Measurements from ENCODE around the gene DHRS13.
A peak's percentile ranks its signal among the peaks of the same experiment; 100 is the strongest.
"Not testable (repeated sequence)": the region's sequence is repeated elsewhere in the genome, so short reads cannot be mapped to it uniquely, and the experiment has no call there.

Gene DHRS13

GRCh38 chr17:28916302-28916934 is 13.5 kb upstream of the DHRS13 start:
- Mint-ChIP-seq H3K27ac (peak overlapping the region; percentile 35), H3K4me1 (peaks cover 10% of the 10 kb centered on the region), H3K4me3 (no peak overlapping the region), H3K9me3 (peaks cover 7% of the 10 kb centered on the region), H3K36me3 (peaks cover 100% of the 10 kb centered on the region)
- DNase-seq (ENCODE audit: low spot score in 2 of 2) (no peak), ATAC-seq (peak; percentile 66)

GRCh38 chr17:28912938-28913333 is 10.1 kb upstream of the DHRS13 start:
- H3K36me3 Mint-ChIP-seq, result peaks cover 100% of the 10 kb centered on the region
- no peak for DNase-seq (ENCODE audit: low spot score in 2 of 2)
- peaks cover 10% of the 10 kb centered on the region for H3K4me1 Mint-ChIP-seq
- H3K4me3 Mint-ChIP-seq, result no peak overlapping the region
- ATAC-seq, result no peak
- H3K9me3 Mint-ChIP-seq, result peaks cover 7% of the 10 kb centered on the region
- peak overlapping the region; percentile 50 for H3K27ac Mint-ChIP-seq

GRCh38 chr17:28912281-28912937 is 9.5 kb upstream of the DHRS13 start:
- Mint-ChIP-seq H3K4me3 (no peak overlapping the region), H3K9me3 (peaks cover 7% of the 10 kb centered on the region), H3K36me3 (peaks cover 100% of the 10 kb centered on the region), H3K4me1 (peaks cover 10% of the 10 kb centered on the region), H3K27ac (peak overlapping the region; percentile 50)
- ATAC-seq (no peak), DNase-seq (ENCODE audit: low spot score in 2 of 2) (no peak)

- Mint-ChIP-seq H3K4me3 (no peak overlapping the region), H3K4me1 (peaks cover 10% of the 10 kb centered on the region), H3K36me3 (peaks cover 96% of the 10 kb centered on the region), H3K9me3 (peaks cover 7% of the 10 kb centered on the region), H3K27ac (peak overlapping the region; percentile 50)
- ATAC-seq, result no peak
- no peak for DNase-seq (ENCODE audit: low spot score in 2 of 2)
Observed at GRCh38 chr17:28911411-28912045, 8.6 kb upstream of the DHRS13 start.

GRCh38 chr17:28910534-28910933 is 7.7 kb upstream of the DHRS13 start:
- DNase-seq (ENCODE audit: low spot score in 2 of 2) (no peak), ATAC-seq (no peak)
- no peak overlapping the region for H3K27ac Mint-ChIP-seq
- H3K36me3 Mint-ChIP-seq, result peaks cover 96% of the 10 kb centered on the region
- H3K4me3 Mint-ChIP-seq, result no peak overlapping the region
- peaks cover 7% of the 10 kb centered on the region for H3K9me3 Mint-ChIP-seq
- H3K4me1 Mint-ChIP-seq, result peaks cover 10% of the 10 kb centered on the region

- H3K4me1 Mint-ChIP-seq, result peaks cover 5% of the 10 kb centered on the region
- H3K9me3 Mint-ChIP-seq, result no peaks in the 10 kb centered on the region
- DNase-seq (ENCODE audit: low spot score in 2 of 2) (no peak), ATAC-seq (no peak)
- H3K36me3 Mint-ChIP-seq, result peaks cover 93% of the 10 kb centered on the region
- H3K27ac Mint-ChIP-seq, result peak overlapping the region; percentile 20
- H3K4me3 Mint-ChIP-seq, result no peak overlapping the region
Observed at GRCh38 chr17:28908640-28909167, 5.8 kb upstream of the DHRS13 start.

GRCh38 chr17:28907709-28908475 is 5.0 kb upstream of the DHRS13 start:
- Mint-ChIP-seq H3K36me3 (peaks cover 85% of the 10 kb centered on the region), H3K4me3 (no peak overlapping the region), H3K27ac (peak overlapping the region; percentile 51), H3K9me3 (no peaks in the 10 kb centered on the region), H3K4me1 (peaks cover 13% of the 10 kb centered on the region)
- DNase-seq (ENCODE audit: low spot score in 2 of 2) (no peak), ATAC-seq (no peak)

- Mint-ChIP-seq H3K9me3 (no peaks in the 10 kb centered on the region), H3K27ac (peak overlapping the region; percentile 51), H3K36me3 (peaks cover 78% of the 10 kb centered on the region), H3K4me1 (peaks cover 18% of the 10 kb centered on the region), H3K4me3 (no peak overlapping the region)
- DNase-seq (ENCODE audit: low spot score in 2 of 2), result no peak
- no peak for ATAC-seq
Observed at GRCh38 chr17:28906706-28907438, 4.0 kb upstream of the DHRS13 start.

GRCh38 chr17:28906276-28906675 is 3.4 kb upstream of the DHRS13 start:
- no peak for ATAC-seq
- Mint-ChIP-seq H3K9me3 (no peaks in the 10 kb centered on the region), H3K36me3 (peaks cover 74% of the 10 kb centered on the region), H3K4me1 (peaks cover 23% of the 10 kb centered on the region), H3K4me3 (no peak overlapping the region), H3K27ac (peak overlapping the region; percentile 51)
- DNase-seq (ENCODE audit: low spot score in 2 of 2), result no peak

- DNase-seq (ENCODE audit: low spot score in 2 of 2), result no peak
- Mint-ChIP-seq H3K4me3 (no peak overlapping the region), H3K9me3 (no peaks in the 10 kb centered on the region), H3K36me3 (peaks cover 70% of the 10 kb centered on the region), H3K4me1 (peaks cover 31% of the 10 kb centered on the region), H3K27ac (peak overlapping the region; percentile 85)
- no peak for ATAC-seq
Observed at GRCh38 chr17:28904800-28905199, 1.9 kb upstream of the DHRS13 start.

- Mint-ChIP-seq H3K36me3 (peaks cover 70% of the 10 kb centered on the region), H3K27ac (peak overlapping the region; percentile 85), H3K4me3 (peak overlapping the region; percentile 82), H3K4me1 (peaks cover 43% of the 10 kb centered on the region)
- DNase-seq (ENCODE audit: low spot score in 2 of 2); ATAC-seq; H3K9me3 Mint-ChIP-seq: not testable (repeated sequence)
Observed at GRCh38 chr17:28903546-28903841, 615 bp upstream of the DHRS13 start.

GRCh38 chr17:28901866-28902818 is 737 bp downstream of the DHRS13 start:
- Mint-ChIP-seq H3K36me3 (peaks cover 73% of the 10 kb centered on the region), H3K9me3 (no peaks in the 10 kb centered on the region), H3K27ac (peak overlapping the region; percentile 85), H3K4me3 (peak overlapping the region; percentile 82), H3K4me1 (peaks cover 50% of the 10 kb centered on the region)
- ATAC-seq (peak; percentile 53), DNase-seq (ENCODE audit: low spot score in 2 of 2) (peak; percentile 42 to 80)

GRCh38 chr17:28900986-28901726 is 1.7 kb downstream of the DHRS13 start:
- Mint-ChIP-seq H3K4me1 (peaks cover 59% of the 10 kb centered on the region), H3K27ac (peak overlapping the region; percentile 85)

More at GRCh38 chr17:28900986-28901726, 1.7 kb downstream of the DHRS13 start:
- no peaks in the 10 kb centered on the region for H3K9me3 Mint-ChIP-seq
- no peak for DNase-seq (ENCODE audit: low spot score in 2 of 2)
- ATAC-seq, result no peak
- H3K4me3 Mint-ChIP-seq, result peak overlapping the region; percentile 82
- peaks cover 68% of the 10 kb centered on the region for H3K36me3 Mint-ChIP-seq

Data from stimulated activated effector memory CD8-positive, alpha-beta T cell treated with anti-CD3 and anti-CD28 coated beads, Interleukin-12 subunit alpha, Interleukin-12 subunit beta, amount 100 ng/mL, for 72 hours (primary cell).